PC-3 (cell line): ENCODE results near the gene ANTKMT. TPM values are rescaled to one million over a fixed set of nuclear protein-coding genes. Genes with fewer than 3 reads are reported as not detected.
A peak's percentile ranks its signal among the peaks of the same experiment; 100 is the strongest.

Source experiments
- ATAC-seq: fragments of 200-7000 bp; cut with Tn5 transposase; 2 replicates; pipeline ENCODE4 v1.9.1; 2020; ENCODE audit warnings: mild to moderate bottlenecking, moderate library complexity
- BruUV-seq: library from RNA; stranded (reverse); fragments of 400-500 nt; replicated peaks from 2 replicates; lab custom pipeline; 2021; lab: Mats Ljungman, UMichigan
- CTCF ChIA-PET: fragments of 300-600 bp; sonication (Branson Sonifier 250); formaldehyde crosslinking; loops from one replicate; lab custom pipeline; 2022; ENCODE audit warnings: antibody characterized with exemption; lab: Charles Lee
- POLR2A ChIA-PET: fragments of 300-600 bp; sonication (Branson Sonifier 250); formaldehyde crosslinking; loops from one replicate; lab custom pipeline; 2022; ENCODE audit warnings: antibody characterized with exemption; ENCODE audit not compliant: unreplicated experiment; lab: Charles Lee
- DNase-seq: peaks from one replicate; pipeline ENCODE4 v3.0.0-alpha.2; 2015
- H2AFZ ChIP-seq: fragments of 300-600 bp; sonication (generic); 2 replicates; pipeline ENCODE4 v1.6.0; 2016; ENCODE audit warnings: antibody characterized with exemption, low read length
- H3F3A ChIP-seq: fragments of 300-600 bp; sonication (generic); one replicate; pipeline ENCODE4 v1.6.0; 2017; ENCODE audit warnings: antibody characterized with exemption, low read length, control low read depth, mild to moderate bottlenecking; ENCODE audit not compliant: unreplicated experiment
- H3K27ac ChIP-seq: fragments of 300-600 bp; sonication (generic); 2 replicates; pipeline ENCODE4 v1.5.1; 2016; ENCODE audit warnings: mild to moderate bottlenecking, low read length
- H3K27me3 ChIP-seq: fragments of 300-600 bp; sonication (generic); 2 replicates; pipeline ENCODE4 v1.6.1; 2016; ENCODE audit warnings: low read length, mixed read lengths
- H3K36me3 ChIP-seq: fragments of 300-600 bp; sonication (generic); 2 replicates; pipeline ENCODE4 v1.6.1; 2016; ENCODE audit warnings: low read depth, mixed run types, low read length, mixed read lengths
- H3K4me1 ChIP-seq: fragments of 300-600 bp; sonication (generic); 2 replicates; pipeline ENCODE4 v1.5.1; 2016; ENCODE audit warnings: low read length; ENCODE audit not compliant: insufficient read depth
- H3K4me2 ChIP-seq: fragments of 300-600 bp; sonication (generic); 2 replicates; pipeline ENCODE4 v1.6.0; 2016; ENCODE audit warnings: low read length
- H3K4me3 ChIP-seq: fragments of 300-600 bp; sonication (generic); 2 replicates; pipeline ENCODE4 v1.5.1; 2016; ENCODE audit warnings: mild to moderate bottlenecking, low read length, mixed read lengths
- H3K79me2 ChIP-seq: fragments of 300-600 bp; sonication (generic); 2 replicates; pipeline ENCODE4 v1.6.1; 2017; ENCODE audit warnings: low read length, mixed read lengths
- H3K9ac ChIP-seq: fragments of 300-600 bp; sonication (generic); 2 replicates; pipeline ENCODE4 v1.6.0; 2016; ENCODE audit warnings: mild to moderate bottlenecking, low read length
- H3K9me2 ChIP-seq: fragments of 300-600 bp; sonication (generic); replicated peaks from 2 replicates; pipeline ENCODE4 v1.6.1; 2016; ENCODE audit warnings: mixed run types, low read length, mixed read lengths
- H3K9me3 ChIP-seq: fragments of 300-600 bp; sonication (generic); 2 replicates; pipeline ENCODE4 v1.6.1; 2016; ENCODE audit warnings: low read length, mixed read lengths
- H4K20me1 ChIP-seq: fragments of 300-600 bp; sonication (generic); 2 replicates; pipeline ENCODE4 v1.6.1; 2016; ENCODE audit warnings: low read length, mixed read lengths
- CTCF ChIP-seq: fragments of 300-600 bp; sonication (generic); conservative IDR thresholded peaks from 2 replicates; pipeline ENCODE4 v1.5.1; 2017; ENCODE audit warnings: antibody characterized with exemption, low read depth, mild to moderate bottlenecking, low read length
- EZH2 ChIP-seq: fragments of 300-600 bp; sonication (generic); IDR thresholded peaks from one replicate; pipeline ENCODE4 v1.6.1; 2017; ENCODE audit warnings: antibody characterized with exemption, mild to moderate bottlenecking, low read length; ENCODE audit not compliant: unreplicated experiment
- EZH2phosphoT487 ChIP-seq: fragments of 300-600 bp; sonication (generic); IDR thresholded peaks from 2 replicates; pipeline ENCODE4 v1.6.1; 2018; ENCODE audit warnings: mild to moderate bottlenecking, antibody characterized with exemption, low read length, borderline replicate concordance
- intact Hi-C: fragments of 100-400 bp; cut with micrococcal nuclease; formaldehyde crosslinking; loops from 2 replicates; pipeline ENCODE4 v1.9.0; 2023
- total RNA-seq: library from RNA; depleted of rRNA; stranded (reverse); fragments of >200 nt; gene quantifications from 2 replicates; pipeline ENCODE4 v1.2.3, GENCODE V29; 2014

ANTKMT gene
- total RNA-seq, 1 experiment from 2014 or later, result 77.3 TPM

- H3F3A ChIP-seq, result no peaks in the 10 kb centered on the region
- peak within 1 kb of the TSS; percentile 57 for H3K9ac ChIP-seq
- CTCF ChIA-PET, result interaction anchor here (0.5 to 0.6 kb wide), 2 partner anchors 74 to 330 kb away, joined by 3 to 5 read pairs; partner anchors contain the start of gene CHTF18
- no peaks in the 10 kb centered on the region for H3K9me2 ChIP-seq
- intact Hi-C loops, result loop anchor here (10.0 kb wide), 1 partner anchor 70 kb away; the partner anchor contains the start of genes CHTF18 and RPUSD1
- peaks cover 28% of the 10 kb centered on the region for H3K4me1 ChIP-seq
- H3K36me3 ChIP-seq, result no peaks in the 10 kb centered on the region
- H3K79me2 ChIP-seq, result peaks cover 19% of the 10 kb centered on the region
- peaks cover 8% of the 10 kb centered on the region; the same call in 1 of the 2 replicates for H4K20me1 ChIP-seq
- H3K27ac ChIP-seq, result peak within 1 kb of the TSS; percentile 63
- ATAC-seq (peak; percentile 58), DNase-seq (peak; percentile 84)
- POLR2A ChIA-PET, result no interaction called here
- peak within 1 kb of the TSS; percentile 86 for H3K4me2 ChIP-seq
- TF ChIP-seq EZH2 (no peak), CTCF (no peak), EZH2phosphoT487 (no peak)
- H2AFZ ChIP-seq, result peak within 1 kb of the TSS; percentile 48; the same call in 1 of the 2 replicates
- 0 out of 2 replicates have a peak, but pooled peaks cover 2% of the 10 kb centered on the region for H3K27me3 ChIP-seq
- no peaks in the 10 kb centered on the region for H3K9me3 ChIP-seq
- peak within 1 kb of the TSS; percentile 71 for H3K4me3 ChIP-seq
- no TSS peak for BruUV-seq
Observed at GRCh38 chr16:714558-715476, 6.1 kb upstream of the ANTKMT start, which contains the start of gene METRN. TSS of gene METRN (plus strand) at chr16:715118. CDS start at chr16:715290, 172 bp downstream.

DNA sequence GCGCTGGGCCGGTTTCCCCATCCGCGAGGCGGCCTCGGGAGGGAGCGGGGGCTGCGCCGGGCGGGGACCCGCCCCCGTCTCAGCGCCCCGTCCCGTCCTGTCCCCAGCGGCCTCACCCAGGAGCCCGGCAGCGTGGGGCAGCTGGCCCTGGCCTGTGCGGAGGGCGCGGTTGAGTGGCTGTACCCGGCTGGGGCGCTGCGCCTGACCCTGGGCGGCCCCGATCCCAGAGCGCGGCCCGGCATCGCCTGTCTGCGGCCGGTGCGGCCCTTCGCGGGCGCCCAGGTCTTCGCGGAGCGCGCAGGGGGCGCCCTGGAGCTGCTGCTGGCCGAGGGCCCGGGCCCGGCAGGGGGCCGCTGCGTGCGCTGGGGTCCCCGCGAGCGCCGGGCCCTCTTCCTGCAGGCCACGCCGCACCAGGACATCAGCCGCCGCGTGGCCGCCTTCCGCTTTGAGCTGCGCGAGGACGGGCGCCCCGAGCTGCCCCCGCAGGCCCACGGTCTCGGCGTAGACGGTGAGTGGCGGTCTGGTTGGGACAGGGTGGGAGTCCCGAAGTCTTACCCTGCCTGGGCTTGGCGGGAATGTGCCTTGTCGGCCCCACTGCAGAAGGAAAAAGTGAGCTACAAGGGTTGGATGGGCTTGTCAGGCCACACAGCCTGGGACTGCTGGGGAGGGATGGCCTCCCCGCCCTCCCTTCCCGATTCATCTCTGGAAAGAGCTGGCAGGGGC lies 5.3 kb upstream of the ANTKMT start:
- H3K36me3 ChIP-seq, result no peaks in the 10 kb centered on the region
- TF ChIP-seq EZH2phosphoT487 (no peak), CTCF (no peak), EZH2 (no peak)
- H4K20me1 ChIP-seq, result peaks cover 8% of the 10 kb centered on the region; the same call in 1 of the 2 replicates
- peak overlapping the region; percentile 71 for H3K4me3 ChIP-seq
- no peak overlapping the region for H3K27ac ChIP-seq
- no peaks in the 10 kb centered on the region for H3K9me3 ChIP-seq
- H3F3A ChIP-seq, result no peaks in the 10 kb centered on the region
- H2AFZ ChIP-seq, result no peak overlapping the region
- no peaks in the 10 kb centered on the region for H3K27me3 ChIP-seq
- H3K4me1 ChIP-seq, result peaks cover 34% of the 10 kb centered on the region
- ChIA-PET CTCF (interaction anchor here (0.6 to 0.8 kb wide), 3 partner anchors 12 to 73 kb away, joined by 3 to 9 read pairs (median 5); partner anchors contain the start of genes CHTF18 and RPUSD1), POLR2A (interaction anchor here (0.6 kb wide), 1 partner anchor 22 kb away, joined by 14 read pairs; no protein-coding TSS in a partner anchor)
- peak overlapping the region; percentile 57 for H3K9ac ChIP-seq
- H3K4me2 ChIP-seq, result peak overlapping the region; percentile 86
- no peaks in the 10 kb centered on the region for H3K9me2 ChIP-seq
- BruUV-seq, result no TSS peak
- peak; percentile 2 for ATAC-seq
- intact Hi-C loops, result loop anchor here (10.0 kb wide), 1 partner anchor 69 kb away; the partner anchor contains the start of genes CHTF18 and RPUSD1
- H3K79me2 ChIP-seq, result peaks cover 19% of the 10 kb centered on the region
- no peak for DNase-seq
